ENCODE data around the gene KIF12.
"Not testable (repeated sequence)": the region's sequence is repeated elsewhere in the genome, so short reads cannot be mapped to it uniquely, and the experiment has no call there.

DNA sequence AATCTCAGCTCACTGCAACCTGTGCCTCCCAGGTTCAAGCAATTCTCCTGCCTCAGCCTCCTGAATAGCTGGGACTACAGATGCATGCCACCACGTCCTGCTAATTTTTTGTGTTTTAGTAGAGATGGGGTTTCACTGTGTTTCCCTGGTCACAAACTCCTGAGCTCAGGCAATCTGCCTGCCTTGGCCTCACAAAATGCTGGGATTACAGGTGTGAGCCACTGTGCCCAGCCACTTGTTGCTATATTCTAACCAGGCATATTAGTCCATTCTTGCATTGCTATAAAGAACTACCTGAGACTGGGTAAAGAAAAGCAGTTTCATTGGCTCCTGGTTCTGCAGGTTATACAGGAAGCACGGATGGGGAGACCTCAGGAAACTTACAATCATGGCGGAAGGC is 29.7 kb upstream of the KIF12 start:
- TF ChIP-seq EZH2 (IDR thresholded peaks at IDR 0.05; ENCODE audit: insufficient read depth, low read length) = not testable (repeated sequence)
- TF ChIP-seq, protein P1, sequence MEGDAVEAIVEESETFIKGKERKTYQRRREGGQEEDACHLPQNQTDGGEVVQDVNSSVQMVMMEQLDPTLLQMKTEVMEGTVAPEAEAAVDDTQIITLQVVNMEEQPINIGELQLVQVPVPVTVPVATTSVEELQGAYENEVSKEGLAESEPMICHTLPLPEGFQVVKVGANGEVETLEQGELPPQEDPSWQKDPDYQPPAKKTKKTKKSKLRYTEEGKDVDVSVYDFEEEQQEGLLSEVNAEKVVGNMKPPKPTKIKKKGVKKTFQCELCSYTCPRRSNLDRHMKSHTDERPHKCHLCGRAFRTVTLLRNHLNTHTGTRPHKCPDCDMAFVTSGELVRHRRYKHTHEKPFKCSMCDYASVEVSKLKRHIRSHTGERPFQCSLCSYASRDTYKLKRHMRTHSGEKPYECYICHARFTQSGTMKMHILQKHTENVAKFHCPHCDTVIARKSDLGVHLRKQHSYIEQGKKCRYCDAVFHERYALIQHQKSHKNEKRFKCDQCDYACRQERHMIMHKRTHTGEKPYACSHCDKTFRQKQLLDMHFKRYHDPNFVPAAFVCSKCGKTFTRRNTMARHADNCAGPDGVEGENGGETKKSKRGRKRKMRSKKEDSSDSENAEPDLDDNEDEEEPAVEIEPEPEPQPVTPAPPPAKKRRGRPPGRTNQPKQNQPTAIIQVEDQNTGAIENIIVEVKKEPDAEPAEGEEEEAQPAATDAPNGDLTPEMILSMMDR (IDR thresholded peaks at IDR 0.05; ENCODE audit: insufficient read depth, low read depth, low read length) = not testable (repeated sequence)

Measured in astrocyte (in vitro differentiated cells and primary cell).